Activated CD8-positive, alpha-beta memory T cell treated with anti-CD3 and anti-CD28 coated beads, Interleukin-2, amount 50 U/mL, for 4 hours (primary cell): ENCODE data around the gene RPL37.
"Not testable (repeated sequence)": the region's sequence is repeated elsewhere in the genome, so short reads cannot be mapped to it uniquely, and the experiment has no call there.

Source experiments
- DNase-seq: peaks from one replicate; pipeline ENCODE4 v3.0.0-alpha.2; 2020

The RPL37 gene

DNA sequence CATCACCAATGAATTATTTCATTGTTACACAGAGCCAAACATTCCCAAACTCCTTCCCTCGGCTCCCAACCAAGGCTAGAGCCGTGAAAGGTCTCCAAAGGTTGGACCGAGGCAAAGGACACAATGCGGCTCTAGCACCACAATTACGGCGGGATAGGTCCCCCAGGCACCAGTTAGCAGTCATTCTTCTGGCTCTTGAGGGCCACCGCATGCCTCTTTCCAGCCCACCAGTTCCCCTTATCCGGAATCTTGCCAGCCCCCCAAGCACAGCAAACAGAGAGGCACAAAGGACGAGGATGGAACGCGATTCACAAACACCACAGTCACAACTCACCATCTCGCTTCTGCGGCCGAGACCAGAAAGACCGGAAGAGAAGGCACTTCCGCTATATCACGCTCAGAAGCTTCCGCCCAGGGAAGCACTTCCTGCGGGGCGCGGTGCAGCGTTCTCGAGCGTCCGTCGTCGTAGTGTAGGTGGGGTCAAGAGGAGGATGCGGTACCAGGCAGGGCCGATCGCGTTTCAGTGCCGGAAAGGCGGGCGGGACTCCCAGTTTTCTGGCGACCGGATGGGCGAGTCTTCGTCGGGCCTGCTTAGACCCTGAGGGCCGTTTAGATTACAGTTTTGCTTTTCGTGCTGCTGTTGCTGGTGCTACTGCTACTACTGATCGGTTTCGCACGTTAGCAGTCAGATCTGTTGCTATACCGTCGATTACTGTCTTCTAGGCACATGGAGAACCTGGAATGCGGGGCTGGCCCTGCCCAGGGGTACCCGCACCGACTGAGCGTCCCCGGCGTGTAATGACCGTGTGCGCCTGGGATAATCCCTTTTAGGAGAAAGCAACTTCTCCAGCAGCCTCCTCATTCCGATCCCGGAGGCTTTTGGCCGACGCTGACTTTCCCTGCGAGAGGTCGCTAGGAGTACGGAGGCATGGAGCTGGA, at the start of gene RPL37:
RPL37 (minus strand) TSS at position 374 of the 939 bp plus-strand sequence; CDS start at position 337, 37 bp downstream.
- peak; percentile 88 for DNase-seq

- not testable (repeated sequence) for DNase-seq
Measured at GRCh38 chr5:40883051-40883450, 48.0 kb upstream of the RPL37 start.

GRCh38 chr5:40882291-40882690, 47.3 kb upstream of the RPL37 start:
- DNase-seq = no peak

GRCh38 chr5:40879163-40879942, 44.3 kb upstream of the RPL37 start:
- no peak for DNase-seq

GRCh38 chr5:40877371-40877988, 42.5 kb upstream of the RPL37 start:
- DNase-seq = no peak

DNA sequence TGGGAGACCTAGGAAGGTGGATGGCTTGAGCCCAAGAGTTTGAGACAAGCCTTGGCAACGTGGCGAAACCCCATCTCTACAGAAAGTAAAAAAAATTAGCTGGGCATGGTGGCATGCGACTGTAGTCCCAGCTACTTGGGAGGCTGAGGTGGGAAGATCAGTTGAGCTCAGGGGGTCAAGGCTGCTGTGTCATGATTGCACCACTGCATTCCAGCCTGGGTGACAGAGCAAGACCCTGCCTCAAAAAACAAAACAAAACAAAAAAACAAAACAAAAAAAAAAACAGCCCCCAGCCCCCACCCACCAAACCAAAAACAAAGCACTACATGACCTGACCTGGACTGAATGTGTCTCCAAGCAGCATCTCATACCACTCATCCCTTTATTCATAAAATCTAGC, 40.9 kb upstream of the RPL37 start:
- DNase-seq = no peak

GRCh38 chr5:40873286-40873880, 38.4 kb upstream of the RPL37 start:
- no peak for DNase-seq

DNA sequence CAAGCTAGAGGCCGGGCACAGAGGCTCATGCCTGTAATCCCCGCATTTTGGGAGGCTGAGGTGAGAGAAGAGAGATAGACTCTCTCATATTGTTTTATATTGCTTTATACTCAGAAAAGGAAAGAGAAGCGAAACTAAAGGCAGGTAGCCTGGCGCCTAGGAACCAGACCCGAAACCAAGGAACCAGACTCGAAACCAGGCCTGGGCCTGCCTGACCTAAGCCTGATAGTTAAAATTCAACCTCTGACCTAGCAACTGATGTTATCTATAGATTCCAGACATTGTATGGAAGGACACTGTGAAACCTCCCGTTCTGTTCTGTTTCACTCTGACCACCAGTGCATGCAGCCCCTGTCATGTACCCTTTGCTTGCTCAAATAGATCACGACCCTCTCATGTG, 37.2 kb upstream of the RPL37 start:
- not testable (repeated sequence) for DNase-seq

DNA sequence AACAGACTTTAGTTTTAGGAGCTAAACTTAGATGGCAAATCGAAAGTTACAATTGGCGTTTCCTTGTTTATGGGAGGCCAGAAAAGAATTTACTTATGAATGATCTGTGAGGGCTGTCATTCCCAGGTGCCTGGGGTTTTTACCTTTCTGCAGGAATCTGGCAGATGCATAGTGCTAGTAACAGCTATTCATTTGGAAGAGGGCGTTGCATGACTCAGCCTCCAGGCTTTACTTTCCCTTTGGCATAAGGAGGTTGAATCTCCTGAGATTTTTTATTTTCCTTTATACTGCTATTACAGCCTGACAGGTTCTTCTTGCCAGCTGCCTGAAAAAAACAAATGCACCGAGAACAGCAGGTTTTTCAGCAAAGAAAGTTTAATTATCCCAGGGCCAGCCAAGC, 36.2 kb upstream of the RPL37 start:
- DNase-seq = no peak

- no peak for DNase-seq
Measured at GRCh38 chr5:40869384-40869783, 34.4 kb upstream of the RPL37 start.

GRCh38 chr5:40866844-40867243, 31.8 kb upstream of the RPL37 start:
- no peak for DNase-seq

GRCh38 chr5:40865004-40865403, 30.0 kb upstream of the RPL37 start:
- DNase-seq = not testable (repeated sequence)

- no peak for DNase-seq
Measured at GRCh38 chr5:40860711-40861110, 25.7 kb upstream of the RPL37 start.

GRCh38 chr5:40853632-40854192, 18.7 kb upstream of the RPL37 start:
- no peak for DNase-seq

- no peak for DNase-seq
Measured at GRCh38 chr5:40847525-40847924, 12.5 kb upstream of the RPL37 start.

GRCh38 chr5:40846371-40846770, 11.3 kb upstream of the RPL37 start:
- DNase-seq = no peak

DNA sequence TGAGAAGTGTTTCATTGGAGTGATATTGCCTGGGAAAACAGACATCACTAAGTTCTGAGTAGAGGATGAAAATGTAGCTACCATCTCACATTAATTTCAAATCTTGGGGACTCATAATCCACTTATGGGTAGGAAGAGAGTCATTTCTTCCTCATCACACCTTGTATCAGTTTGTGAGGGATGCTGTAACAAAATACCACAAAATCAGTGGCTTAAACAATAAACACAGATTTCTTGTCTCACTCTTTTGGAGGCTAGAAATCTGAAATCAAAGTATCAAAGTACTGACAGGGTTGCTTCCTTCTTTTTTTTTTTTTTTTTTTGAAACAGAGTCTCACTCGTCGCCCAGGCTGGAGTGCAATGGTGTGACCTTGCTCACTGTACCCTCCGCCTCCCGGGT, 9.5 kb upstream of the RPL37 start:
- no peak for DNase-seq

- DNase-seq = no peak
Measured at GRCh38 chr5:40842351-40842750, 7.3 kb upstream of the RPL37 start.

GRCh38 chr5:40841068-40841805, 6.2 kb upstream of the RPL37 start, which contains the start of gene CARD6:
CARD6 (plus strand) TSS chr5:40841367; CDS start chr5:40841383, 16 bp downstream.
- DNase-seq = no peak

- no peak for DNase-seq
Measured at GRCh38 chr5:40838086-40838485, 3.1 kb upstream of the RPL37 start.

DNA sequence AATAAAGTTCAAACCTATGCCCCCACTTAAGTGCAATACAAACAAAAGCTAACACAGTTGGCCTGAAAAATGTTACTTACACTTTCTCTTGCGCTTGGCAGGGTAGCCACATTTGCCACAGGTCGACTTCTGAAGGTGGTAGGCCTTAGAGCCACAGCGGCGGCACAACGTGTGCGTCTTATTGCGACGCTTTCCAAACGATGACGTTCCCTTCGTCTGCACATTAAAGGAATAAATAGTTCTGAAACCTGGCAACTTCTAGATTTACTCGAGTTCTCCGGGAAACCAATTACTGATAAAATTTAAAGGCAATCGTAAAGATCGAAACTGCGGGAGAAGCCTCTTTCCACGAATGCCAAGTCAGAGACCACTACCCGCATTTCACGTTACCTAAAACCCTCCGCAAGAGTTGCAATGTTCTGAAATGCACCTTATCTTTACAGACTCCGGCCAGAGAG, 602 bp downstream of the RPL37 start:
- DNase-seq = peak; percentile 47
